ENCODE results near the gene TBCEL.
A peak's percentile ranks its signal among the peaks of the same experiment; 100 is the strongest.
"Not testable (repeated sequence)": the region's sequence is repeated elsewhere in the genome, so short reads cannot be mapped to it uniquely, and the experiment has no call there.

The TBCEL gene

DNA sequence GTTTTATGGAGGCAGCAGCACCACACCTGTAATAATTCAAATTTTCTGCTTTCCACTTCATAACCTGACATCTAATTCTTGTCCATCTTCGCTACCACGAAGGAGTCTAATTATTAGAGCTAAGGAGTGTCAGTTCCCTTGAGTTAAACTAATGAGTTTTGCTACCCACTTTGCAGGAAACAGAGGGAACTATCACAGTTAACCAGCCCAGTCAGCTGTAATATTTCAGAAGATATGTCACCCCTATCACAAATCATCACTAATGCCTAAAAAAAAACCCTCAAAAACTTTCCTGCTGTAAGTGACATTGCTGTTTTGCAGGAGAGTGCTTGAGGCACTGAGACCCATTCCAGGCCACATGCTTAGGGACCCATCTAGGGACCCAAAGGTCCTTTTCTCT, 85.6 kb downstream of the TBCEL start:
- DNase-seq: no peak

GRCh38 chr11:121109916-121110586, 86.1 kb downstream of the TBCEL start:
- DNase-seq: no peak

DNA sequence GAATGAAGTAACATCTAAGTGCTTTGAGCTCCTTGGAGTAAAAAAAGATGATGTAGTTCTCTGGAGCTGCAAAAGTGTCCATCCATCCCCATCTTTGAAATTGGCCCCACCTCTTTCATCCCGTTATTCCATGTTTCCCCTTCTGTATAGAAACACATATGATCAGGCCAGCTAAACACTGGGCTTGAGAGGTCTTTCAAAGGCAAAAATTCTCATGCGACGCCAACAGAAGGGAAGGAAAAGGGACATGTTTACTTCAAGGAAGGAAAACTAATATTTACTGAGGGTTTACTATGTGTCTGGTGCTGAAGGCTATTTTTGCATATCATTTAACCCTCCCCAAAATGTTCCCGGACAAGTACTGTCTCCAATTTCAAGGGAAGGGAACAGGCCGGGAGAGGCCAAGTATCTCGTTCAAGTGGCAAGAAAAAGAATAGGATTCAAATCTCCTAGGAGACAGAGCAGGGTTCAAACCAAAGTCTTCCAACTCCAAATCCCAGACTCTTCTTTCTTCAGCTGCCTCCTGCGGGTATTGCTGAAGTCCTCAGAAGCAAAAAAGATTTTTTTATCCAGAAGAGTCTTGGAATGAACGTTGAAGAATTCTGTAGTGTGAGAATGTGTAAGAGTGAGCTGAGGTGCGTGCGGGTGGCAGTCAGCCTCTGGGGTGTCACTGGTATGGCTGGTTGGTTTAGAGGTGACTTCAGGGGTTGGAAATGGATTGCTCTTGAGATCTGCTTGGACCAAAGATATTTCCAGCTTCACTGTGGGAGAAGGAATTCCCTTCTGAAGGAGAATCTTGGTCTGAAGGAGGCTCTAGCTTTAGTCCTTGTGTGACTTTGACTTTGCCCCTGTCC, 87.2 kb downstream of the TBCEL start:
- DNase-seq: no peak

DNA sequence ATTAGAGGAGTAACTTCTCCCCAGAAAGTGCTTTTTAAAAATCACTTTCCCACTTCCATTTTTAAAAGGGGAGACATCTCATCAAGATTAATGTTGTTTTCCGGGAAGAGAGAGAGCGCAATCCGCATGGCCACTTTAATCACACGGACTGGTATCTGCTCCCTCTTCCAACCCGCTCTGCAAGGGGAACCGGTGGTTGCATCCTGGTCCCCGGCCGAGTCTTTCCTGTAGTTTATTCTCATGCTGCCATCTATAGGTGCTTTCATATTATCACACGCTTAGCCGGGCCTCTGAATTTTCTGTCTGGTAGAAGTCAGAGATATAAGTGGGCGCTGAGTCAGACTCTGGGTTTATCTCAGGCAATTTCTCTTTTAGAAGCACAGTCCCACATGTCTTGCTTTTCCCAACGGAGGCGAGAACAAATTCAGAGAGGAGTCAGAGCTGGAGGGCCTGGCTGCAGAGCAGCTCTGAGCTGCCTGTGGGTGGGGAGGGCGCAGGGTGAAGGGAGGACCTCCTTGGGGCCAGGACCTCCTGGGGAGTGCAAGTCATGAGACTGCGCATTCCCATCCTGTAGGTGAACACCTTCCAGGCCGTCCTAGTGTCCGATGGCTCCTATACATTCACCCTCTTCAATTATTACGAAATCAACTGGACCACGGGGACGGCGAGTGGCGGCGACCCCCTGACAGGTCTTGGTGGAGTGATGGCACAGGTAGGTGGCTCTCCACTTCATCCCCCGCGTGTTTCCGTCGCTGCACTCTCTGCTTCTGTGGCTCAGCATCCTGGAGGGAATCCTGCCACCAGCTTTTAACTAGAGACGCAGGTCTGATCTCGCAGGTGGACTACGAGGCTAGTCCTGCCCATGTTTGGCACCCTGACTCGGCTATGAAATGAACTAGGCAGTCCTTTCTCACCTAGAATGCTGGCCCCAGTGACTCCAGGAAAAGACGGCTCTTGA, 88.9 kb downstream of the TBCEL start:
- DNase-seq: peak; percentile 6 to 12

DNA sequence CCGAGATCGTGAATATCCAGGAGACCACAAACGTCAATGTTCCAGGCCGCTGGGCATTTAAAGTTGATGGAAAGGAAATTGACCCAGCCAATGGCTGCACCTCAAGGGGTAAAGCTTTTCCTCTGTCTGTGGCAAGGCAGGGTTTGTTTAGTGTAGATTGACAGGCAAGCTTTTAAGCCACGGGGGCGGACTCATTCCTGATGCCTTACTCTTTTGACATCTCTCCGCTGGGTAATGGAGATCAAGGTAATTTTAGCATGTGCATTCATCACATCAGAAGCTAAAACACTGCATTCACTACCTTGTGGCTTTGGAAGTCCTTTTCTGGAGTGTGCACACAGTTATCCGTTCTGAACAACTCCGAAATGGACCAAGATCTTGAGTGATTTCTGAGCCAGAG, 89.7 kb downstream of the TBCEL start:
- no peak for DNase-seq

GRCh38 chr11:121115024-121115423, 91.1 kb downstream of the TBCEL start:
- DNase-seq: not testable (repeated sequence)

DNA sequence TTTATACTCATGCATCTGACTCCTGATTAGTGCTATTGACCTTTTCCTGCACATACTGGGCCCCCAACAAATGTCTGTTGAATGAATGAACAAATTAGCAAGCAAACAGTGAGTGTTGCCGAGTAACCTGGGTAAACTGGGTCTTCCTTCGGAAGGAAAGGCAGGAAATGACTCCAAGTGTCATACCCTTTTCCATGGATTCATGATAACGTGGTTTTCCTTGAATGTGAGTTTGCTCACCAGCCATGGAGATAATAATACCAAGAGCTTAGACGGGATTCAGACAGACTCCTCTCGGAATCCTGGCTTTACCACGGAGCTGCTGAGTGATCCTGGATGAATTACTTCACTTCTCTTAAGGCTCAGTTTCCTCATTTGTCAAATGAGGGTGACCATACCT, 93.9 kb downstream of the TBCEL start:
- no peak for DNase-seq

DNA sequence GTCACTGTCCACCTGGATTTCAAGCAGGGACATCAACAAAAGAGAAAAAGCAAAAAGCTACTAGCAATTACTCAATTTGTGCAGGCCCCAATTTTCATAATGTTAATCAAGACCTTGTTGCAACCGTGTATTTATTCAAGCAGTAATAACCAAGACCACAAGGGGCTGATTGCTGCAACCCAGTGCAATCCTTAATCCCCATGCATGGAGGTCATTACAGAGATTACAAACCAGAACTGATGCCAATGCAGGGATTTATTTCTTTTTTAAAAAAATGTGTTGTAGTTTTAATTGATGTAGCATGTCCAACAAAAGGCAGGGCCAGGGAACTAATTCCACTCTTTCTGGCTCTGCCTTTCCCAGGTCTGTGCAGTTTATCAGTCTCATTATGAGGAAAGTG, 95.5 kb downstream of the TBCEL start:
- DNase-seq: no peak

DNA sequence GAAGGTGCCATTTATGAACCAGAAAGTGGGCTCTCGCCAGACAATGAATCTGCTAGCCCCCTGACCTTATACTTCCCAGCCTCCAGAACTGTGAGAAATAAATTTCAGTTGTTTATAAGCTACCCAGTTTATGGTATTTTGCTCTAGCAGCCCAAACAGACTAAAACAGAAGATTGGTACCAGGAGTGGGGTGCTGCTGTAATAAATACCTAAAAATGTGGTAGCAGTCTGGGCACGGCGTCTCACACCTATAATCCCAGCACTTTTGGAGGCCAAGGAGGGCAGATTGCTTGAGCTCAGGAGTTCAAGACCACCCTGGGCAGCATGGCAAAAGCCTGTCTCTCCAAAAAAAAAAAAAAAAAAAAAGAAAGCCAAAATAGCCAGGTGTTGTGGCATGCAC, 98.4 kb downstream of the TBCEL start:
- DNase-seq: no peak

DNA sequence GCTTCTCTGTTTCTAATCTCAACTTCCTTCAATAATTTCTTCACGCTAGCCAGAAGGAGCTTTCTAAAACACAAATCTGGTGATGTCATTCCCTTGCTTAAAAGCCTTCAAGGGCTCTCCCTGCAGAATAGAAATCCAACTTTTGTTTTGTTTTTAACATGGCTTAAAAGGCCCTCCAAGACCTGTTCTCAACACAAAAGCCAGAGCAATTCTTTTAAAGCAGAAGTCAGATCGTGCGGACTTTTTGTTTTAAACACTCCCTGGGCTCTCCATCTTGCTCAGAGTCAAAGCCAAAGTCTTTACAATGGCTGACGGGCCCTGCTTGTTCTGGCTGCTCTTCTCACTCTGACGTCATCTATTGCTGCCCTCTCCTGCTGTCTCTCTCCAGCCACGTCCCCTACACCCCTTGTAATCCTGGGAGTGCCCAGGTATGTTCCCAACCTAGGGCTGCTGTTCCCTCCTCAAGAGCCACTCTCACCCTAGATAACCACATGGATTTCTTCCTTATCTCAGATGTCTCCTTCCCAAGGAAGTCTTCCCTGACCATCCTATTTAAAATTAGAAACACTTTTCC, 99.7 kb downstream of the TBCEL start:
- no peak for DNase-seq

DNA sequence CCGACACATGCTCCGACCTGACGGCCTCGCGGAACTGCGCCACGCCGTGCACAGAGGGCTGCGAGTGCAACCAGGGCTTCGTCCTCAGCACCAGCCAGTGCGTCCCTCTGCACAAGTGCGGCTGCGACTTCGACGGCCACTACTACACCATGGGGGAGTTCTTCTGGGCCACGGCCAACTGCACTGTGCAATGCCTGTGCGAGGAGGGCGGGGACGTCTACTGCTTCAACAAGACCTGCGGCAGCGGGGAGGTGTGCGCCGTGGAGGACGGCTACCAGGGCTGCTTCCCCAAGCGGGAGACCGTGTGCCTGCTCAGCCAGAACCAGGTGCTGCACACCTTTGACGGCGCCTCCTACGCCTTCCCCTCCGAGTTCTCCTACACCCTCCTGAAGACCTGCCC, 103.9 kb downstream of the TBCEL start:
- no peak for DNase-seq

- DNase-seq: no peak
These were observed 105.7 kb downstream of the TBCEL start for GRCh38 chr11:121129362-121130340.

GRCh38 chr11:121131656-121132055, 107.8 kb downstream of the TBCEL start:
- DNase-seq: no peak

- no peak for DNase-seq
These were observed 108.5 kb downstream of the TBCEL start for GRCh38 chr11:121132211-121132976.

DNA sequence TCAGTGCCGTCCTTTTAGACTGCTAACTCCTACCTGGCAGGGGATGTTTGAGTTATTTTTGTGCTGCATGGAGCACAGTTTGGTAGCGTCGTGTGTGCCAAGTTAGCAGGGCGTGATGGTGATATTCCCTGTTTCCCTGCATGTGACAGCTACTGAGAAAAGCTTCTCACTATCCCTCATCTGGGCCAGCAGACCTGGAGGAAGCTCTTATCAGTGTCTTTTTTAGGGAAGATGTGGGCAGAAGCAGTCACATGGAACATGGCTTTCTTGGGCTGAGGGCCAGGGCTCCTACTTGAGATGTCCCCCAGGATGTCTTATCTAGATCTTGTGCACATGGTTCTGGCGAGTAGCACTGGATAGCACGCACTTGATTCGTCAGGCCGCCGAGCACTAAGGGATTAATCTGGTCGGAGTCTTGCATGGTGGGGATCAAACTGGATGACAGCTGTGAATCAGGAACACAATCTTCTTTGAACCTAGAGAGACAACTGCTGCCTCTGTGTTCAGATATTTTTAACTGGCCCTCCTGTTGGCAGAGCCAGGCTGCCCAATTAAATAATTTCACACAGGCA, 110.9 kb downstream of the TBCEL start:
- DNase-seq: no peak

- DNase-seq: no peak
These were observed 113.1 kb downstream of the TBCEL start for GRCh38 chr11:121137005-121137404.

GRCh38 chr11:121138259-121138658, 114.4 kb downstream of the TBCEL start:
- no peak for DNase-seq

DNA sequence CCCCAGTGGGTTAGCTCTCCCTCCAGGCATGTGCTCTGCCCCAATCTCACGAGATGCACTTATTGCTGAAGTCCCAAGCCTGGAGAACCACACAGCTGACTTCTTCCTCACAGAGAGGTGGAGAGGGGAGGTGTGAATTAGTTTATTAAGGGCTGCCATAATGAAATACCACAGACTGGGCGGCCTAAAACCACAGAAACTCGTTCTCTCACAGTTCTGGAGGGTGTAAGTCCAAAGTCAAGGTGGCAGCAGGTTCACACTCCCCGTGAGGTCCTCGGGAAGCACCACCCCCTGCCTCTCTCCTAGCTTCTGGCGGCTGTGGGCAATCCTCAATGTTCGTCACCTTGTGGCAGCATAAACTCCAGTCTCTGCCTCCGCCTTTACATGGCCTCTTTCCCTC, 116.5 kb downstream of the TBCEL start:
- DNase-seq: no peak
